HG02973 (cell line): ENCODE results near the gene VPS4B.
A peak's percentile ranks its signal among the peaks of the same experiment; 100 is the strongest.
"Not testable (repeated sequence)": the region's sequence is repeated elsewhere in the genome, so short reads cannot be mapped to it uniquely, and the experiment has no call there.

Experiments
- ATAC-seq: cut with Tn5 transposase; IDR thresholded peaks from one replicate; pipeline ENCODE4 v1.9.1; 2021; ENCODE audit warnings: moderate library complexity; ENCODE audit not compliant: unreplicated experiment

Gene VPS4B

DNA sequence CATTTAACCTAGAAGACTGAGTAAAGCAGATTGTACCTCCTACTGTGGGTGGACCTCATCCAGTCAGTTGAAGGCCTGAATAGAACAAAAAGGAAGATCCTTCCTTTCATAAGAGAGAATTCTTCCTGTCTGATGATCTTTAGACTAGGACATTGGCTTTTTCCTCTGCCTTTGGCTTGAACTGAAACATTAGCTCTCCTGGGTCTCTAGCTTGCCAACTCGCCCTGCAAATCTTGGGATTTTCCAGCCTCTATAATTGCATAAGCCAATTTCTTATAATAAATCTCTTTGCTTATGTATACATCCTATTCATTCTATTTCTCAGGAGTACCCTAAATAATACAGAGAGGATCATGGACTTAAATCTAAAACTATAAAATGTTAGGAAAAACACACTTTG is 49.1 kb downstream of the VPS4B start:
- no peak for ATAC-seq

GRCh38 chr18:63368611-63369010 is 53.7 kb downstream of the VPS4B start:
- no peak for ATAC-seq

- peak; percentile 80 for ATAC-seq
Measured at GRCh38 chr18:63367053-63367953, 55.0 kb downstream of the VPS4B start, which contains the start of gene KDSR. Gene KDSR, minus strand, starts transcription at chr18:63367206. Its CDS starts 88 bp downstream, at chr18:63367118.

DNA sequence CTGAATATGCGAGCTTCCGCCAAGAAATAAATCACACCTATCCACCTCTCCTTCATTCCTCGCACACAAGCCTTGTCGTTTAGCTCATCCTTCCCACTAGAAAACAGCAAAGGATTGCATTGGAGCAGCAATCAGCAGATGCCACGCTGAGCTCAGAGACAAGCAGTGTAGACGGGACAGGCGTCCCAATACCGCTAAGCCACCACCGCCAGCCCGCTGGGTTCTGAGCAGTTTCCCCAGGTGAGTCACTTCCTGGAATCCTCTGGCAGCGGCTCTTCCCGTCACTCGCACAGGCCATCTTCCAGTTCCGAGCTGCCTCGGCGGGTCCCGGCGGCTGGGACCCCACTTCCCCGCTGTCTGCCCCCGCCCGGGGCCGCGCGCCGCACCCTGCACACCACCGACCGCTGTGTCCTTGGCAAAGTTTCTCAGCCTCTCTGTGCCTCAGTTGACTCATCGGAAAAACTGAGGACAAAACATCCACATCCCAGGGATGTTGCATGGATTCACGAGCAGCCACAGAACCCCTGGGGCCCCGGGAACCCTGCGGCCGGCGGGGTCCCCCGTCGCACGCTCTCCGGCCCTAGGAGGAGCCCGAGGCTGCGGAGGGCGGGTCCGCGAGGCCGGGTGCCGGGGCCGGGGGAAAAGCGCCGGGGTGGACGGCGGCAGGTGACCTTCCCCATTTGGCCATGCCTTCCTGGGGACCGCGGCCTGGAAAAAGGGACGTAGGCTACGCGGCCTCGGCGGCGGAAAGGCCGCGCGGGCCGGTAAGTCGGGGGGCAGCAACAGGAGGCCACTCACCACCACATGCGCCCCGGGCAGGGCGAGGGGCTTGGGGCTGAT is 55.8 kb downstream of the VPS4B start:
- peak; percentile 32 for ATAC-seq

DNA sequence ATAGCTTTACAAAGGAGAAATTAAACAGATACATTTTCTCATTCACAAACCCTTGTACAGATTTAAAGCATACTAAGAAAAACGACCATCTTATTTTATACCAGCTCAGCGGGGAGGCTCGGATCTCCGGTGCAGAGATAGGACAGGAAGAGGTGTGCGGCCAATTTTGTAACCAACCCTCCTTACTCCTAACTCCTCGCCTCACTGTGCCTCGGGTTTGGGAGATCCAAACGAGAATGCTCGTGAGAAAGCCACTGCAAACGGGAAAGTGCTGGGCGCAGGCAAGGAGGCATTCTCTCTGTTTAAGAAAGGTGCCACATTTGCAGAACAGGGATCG is 56.4 kb downstream of the VPS4B start:
- no peak for ATAC-seq

DNA sequence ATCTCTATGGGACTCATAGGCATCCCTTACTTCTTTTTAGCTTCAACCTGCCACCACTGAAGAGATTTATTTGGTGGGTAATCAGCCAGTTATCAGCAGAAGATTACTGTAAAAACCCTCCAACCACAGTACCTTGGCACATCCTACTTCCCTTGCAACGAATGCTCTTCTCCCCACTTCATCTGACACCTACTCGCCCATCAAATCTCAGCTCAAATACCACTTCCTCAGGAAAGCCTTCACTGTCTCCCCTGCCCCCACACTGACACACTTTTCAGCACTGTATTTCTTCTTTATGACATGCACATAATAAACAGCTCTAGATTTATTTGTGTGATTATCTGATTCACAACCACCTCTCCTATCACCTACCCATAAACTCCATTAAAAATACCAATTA is 58.3 kb downstream of the VPS4B start:
- ATAC-seq = no peak

DNA sequence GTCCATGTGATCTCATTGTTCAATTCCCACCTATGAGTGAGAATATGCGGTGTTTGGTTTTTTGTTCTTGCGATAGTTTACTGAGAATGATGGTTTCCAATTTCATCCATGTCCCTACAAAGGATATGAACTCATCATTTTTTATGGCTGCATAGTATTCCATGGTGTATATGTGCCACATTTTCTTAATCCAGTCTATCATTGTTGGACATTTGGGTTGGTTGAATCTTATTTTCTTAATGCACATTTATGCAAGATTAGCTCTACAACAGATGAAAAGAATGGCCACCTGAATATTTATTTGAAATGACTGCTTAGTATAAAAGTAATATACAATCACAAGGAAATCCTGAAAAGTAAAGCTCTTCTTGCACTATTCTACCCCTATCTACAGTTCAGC is 58.9 kb downstream of the VPS4B start:
- not testable (repeated sequence) for ATAC-seq

DNA sequence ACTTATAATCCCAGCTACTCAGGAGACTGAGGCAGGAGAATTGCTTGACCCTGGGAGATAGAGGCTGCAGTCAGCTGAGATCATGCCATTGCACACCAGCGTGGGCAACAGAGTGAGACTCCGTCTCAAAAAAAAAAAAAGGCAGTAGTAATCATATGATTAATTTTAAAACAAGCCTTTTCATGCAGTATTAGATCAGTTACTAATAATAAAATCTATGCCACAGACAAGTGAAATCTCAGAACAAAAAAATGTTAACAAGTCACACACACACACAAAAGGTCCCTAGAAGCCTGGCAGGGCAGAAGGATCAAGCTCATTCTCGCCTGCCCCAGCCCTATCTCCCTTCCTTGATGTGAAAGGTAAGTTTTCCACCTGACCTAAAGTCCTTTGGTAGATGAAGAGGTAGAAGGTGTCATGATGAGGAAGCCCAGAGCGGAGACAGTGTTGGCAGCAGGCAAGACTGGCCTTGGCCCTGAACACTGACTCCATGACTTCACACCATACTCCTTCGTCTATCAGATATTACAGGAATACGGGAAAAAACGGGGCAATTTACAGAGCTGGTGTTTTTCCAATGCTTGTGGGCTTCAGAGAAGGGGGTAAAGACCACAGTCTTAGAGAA is 65.9 kb downstream of the VPS4B start:
- no peak for ATAC-seq

GRCh38 chr18:63350230-63350629 is 72.0 kb downstream of the VPS4B start:
- ATAC-seq = no peak

DNA sequence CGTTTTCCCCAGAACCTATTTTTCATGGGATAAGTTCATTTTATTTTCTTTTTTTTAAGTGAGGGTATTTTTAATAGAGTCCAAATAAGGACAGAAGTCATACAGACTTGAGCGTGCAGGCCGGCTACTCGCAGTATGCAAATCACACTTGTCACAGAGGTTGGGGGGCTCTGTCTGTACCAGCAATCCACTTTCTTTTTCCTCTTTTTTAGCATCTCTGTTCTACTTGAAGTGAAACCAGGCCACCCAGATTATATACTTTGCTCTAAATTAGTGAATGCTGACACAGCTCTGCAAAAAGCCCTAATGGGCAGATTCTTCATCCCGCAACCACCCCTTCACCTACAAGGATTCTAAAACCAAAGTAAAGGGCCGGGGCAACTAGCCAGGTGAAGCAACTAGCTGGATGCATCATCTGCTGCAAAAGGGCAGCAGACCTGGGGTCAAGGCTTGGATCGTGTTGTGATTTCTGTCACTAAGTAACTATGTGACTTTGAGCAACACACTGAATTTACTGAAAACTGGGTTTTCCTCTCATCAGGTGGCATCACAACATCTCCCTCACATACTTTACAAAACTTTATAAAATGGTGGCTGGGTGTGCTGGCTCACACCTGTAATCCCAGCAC is 73.7 kb downstream of the VPS4B start:
- no peak for ATAC-seq

DNA sequence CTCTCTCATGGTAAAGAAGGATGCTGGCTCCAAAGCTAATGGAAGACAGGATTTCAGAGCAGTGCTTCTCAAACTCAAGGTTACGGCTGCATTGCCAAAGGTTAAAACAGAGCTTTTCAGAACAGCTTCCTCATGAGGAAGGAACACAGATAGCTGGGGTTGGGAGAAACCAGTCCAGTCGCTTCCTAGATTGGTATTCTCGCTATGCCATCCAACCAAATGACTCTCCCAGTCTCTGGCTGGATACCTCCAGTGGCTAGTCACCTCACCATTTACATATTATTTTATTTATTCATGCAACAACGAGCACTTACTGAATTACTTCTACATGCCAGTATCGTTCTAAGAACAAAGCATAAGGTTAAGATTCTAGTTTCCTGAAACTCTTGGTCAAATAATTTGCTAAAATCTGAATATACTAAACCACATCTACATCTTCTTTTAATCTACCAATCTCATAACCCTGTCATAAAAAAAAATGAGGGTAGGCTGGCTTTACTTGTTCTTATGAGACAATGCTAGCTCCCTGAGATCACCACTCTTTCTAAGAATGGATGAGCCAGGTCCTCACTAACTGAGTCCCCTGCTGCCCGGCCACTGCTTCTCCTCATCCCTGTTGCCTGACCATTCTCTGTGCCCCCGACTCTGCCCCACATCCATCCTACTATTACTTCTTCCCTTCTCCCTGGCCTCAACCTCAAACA is 75.6 kb downstream of the VPS4B start:
- ATAC-seq = no peak

DNA sequence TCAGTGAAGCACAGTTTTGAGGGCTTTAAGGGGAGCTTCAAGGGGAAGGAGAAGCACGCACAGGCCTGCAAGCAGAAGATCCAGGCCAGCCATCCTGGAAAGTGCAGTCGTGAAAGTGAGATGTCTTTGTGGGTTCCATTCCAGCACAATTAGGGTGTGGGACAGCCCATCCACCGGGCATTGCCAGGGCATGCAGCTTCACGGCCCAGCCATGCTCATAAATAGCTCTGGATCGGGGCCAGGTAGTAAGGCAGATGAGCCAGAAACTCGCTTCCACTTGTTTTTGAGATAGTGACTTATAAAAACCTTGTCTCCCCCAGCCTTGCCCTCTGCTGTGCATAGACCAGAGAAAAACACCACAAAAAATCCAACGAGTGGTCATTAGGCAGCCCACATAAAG is 76.2 kb downstream of the VPS4B start:
- ATAC-seq = no peak

GRCh38 chr18:63344918-63345317 is 77.4 kb downstream of the VPS4B start:
- ATAC-seq = no peak

GRCh38 chr18:63344263-63344662 is 78.0 kb downstream of the VPS4B start:
- no peak for ATAC-seq

- ATAC-seq = no peak
Measured at GRCh38 chr18:63342206-63342605, 80.1 kb downstream of the VPS4B start.

GRCh38 chr18:63339920-63340484 is 82.3 kb downstream of the VPS4B start:
- ATAC-seq = no peak
